ENCODE data around the gene NT5C2.

- TF ChIP-seq, protein P1, sequence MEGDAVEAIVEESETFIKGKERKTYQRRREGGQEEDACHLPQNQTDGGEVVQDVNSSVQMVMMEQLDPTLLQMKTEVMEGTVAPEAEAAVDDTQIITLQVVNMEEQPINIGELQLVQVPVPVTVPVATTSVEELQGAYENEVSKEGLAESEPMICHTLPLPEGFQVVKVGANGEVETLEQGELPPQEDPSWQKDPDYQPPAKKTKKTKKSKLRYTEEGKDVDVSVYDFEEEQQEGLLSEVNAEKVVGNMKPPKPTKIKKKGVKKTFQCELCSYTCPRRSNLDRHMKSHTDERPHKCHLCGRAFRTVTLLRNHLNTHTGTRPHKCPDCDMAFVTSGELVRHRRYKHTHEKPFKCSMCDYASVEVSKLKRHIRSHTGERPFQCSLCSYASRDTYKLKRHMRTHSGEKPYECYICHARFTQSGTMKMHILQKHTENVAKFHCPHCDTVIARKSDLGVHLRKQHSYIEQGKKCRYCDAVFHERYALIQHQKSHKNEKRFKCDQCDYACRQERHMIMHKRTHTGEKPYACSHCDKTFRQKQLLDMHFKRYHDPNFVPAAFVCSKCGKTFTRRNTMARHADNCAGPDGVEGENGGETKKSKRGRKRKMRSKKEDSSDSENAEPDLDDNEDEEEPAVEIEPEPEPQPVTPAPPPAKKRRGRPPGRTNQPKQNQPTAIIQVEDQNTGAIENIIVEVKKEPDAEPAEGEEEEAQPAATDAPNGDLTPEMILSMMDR (IDR thresholded peaks at IDR 0.05 in 4 of 5, conservative IDR thresholded peaks at IDR 0.05 in 1 of 5): no peak
- peak in 1 of 2 donors; percentile 16 for TF ChIP-seq POLR2A (IDR thresholded peaks at IDR 0.05)
Observed at GRCh38 chr10:103241262-103242011, 48.4 kb upstream of the NT5C2 start.
